ENCODE results near the gene VPS26B. TPM values are rescaled to one million over a fixed set of nuclear protein-coding genes. Genes with fewer than 3 reads are reported as not detected.

The VPS26B gene
- total and polyA plus RNA-seq, 2 experiments from 2014 or later, result 43.9 to 56.5 TPM

GRCh38 chr11:134287561-134287960 lies 63.1 kb downstream of the VPS26B start:
- no peaks in the 10 kb centered on the region for H3K27me3 ChIP-seq
- TF ChIP-seq, protein P1, sequence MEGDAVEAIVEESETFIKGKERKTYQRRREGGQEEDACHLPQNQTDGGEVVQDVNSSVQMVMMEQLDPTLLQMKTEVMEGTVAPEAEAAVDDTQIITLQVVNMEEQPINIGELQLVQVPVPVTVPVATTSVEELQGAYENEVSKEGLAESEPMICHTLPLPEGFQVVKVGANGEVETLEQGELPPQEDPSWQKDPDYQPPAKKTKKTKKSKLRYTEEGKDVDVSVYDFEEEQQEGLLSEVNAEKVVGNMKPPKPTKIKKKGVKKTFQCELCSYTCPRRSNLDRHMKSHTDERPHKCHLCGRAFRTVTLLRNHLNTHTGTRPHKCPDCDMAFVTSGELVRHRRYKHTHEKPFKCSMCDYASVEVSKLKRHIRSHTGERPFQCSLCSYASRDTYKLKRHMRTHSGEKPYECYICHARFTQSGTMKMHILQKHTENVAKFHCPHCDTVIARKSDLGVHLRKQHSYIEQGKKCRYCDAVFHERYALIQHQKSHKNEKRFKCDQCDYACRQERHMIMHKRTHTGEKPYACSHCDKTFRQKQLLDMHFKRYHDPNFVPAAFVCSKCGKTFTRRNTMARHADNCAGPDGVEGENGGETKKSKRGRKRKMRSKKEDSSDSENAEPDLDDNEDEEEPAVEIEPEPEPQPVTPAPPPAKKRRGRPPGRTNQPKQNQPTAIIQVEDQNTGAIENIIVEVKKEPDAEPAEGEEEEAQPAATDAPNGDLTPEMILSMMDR (IDR thresholded peaks at IDR 0.05; ENCODE audit: low read depth, low read length), result no peak
- no peak for DNase-seq (ENCODE audit: low read depth in 1 of 2, low spot score in 1 of 2)

GRCh38 chr11:134288486-134288885 lies 64.0 kb downstream of the VPS26B start:
- no peak overlapping the region for H3K4me3 ChIP-seq
- no peaks in the 10 kb centered on the region for H3K36me3 ChIP-seq
- H3K9me3 ChIP-seq (ENCODE audit: low read depth), result no peaks in the 10 kb centered on the region
- H3K27ac ChIP-seq, result no peak overlapping the region
- no peaks in the 10 kb centered on the region for H3K4me1 ChIP-seq (ENCODE audit: low read depth)
- TF ChIP-seq, protein P1 (IDR thresholded peaks at IDR 0.05; ENCODE audit: low read depth, low read length), result no peak
- no peak for DNase-seq (ENCODE audit: low read depth in 1 of 2, low spot score in 1 of 2)
- H3K27me3 ChIP-seq, result no peaks in the 10 kb centered on the region

More at GRCh38 chr11:134287561-134287960, 63.1 kb downstream of the VPS26B start:
- no peak overlapping the region for H3K27ac ChIP-seq
- no peak overlapping the region for H3K4me3 ChIP-seq
- H3K9me3 ChIP-seq (ENCODE audit: low read depth), result no peaks in the 10 kb centered on the region
- no peaks in the 10 kb centered on the region for H3K36me3 ChIP-seq
- no peaks in the 10 kb centered on the region for H3K4me1 ChIP-seq (ENCODE audit: low read depth)

GRCh38 chr11:134289167-134289566 lies 64.7 kb downstream of the VPS26B start:
- Histone ChIP-seq H3K4me1 (ENCODE audit: low read depth) (no peaks in the 10 kb centered on the region), H3K4me3 (no peak overlapping the region), H3K36me3 (no peaks in the 10 kb centered on the region), H3K9me3 (ENCODE audit: low read depth) (no peaks in the 10 kb centered on the region), H3K27me3 (no peaks in the 10 kb centered on the region), H3K27ac (no peak overlapping the region)
- DNase-seq (ENCODE audit: low read depth in 1 of 2, low spot score in 1 of 2), result no peak
- TF ChIP-seq, protein P1 (IDR thresholded peaks at IDR 0.05; ENCODE audit: low read depth, low read length), result no peak

GRCh38 chr11:134289789-134290188 lies 65.3 kb downstream of the VPS26B start:
- H3K4me1 ChIP-seq (ENCODE audit: low read depth), result no peaks in the 10 kb centered on the region
- H3K36me3 ChIP-seq, result no peaks in the 10 kb centered on the region
- H3K27me3 ChIP-seq, result no peaks in the 10 kb centered on the region
- no peaks in the 10 kb centered on the region for H3K9me3 ChIP-seq (ENCODE audit: low read depth)
- no peak overlapping the region for H3K4me3 ChIP-seq
- TF ChIP-seq, protein P1 (IDR thresholded peaks at IDR 0.05; ENCODE audit: low read depth, low read length), result no peak
- H3K27ac ChIP-seq, result no peak overlapping the region
- peak in 1 of 2 donors; percentile 13 for DNase-seq (ENCODE audit: low read depth in 1 of 2, low spot score in 1 of 2)

- H3K4me1 ChIP-seq (ENCODE audit: low read depth), result no peaks in the 10 kb centered on the region
- TF ChIP-seq, protein P1 (IDR thresholded peaks at IDR 0.05; ENCODE audit: low read depth, low read length), result no peak
- H3K9me3 ChIP-seq (ENCODE audit: low read depth), result no peaks in the 10 kb centered on the region
- DNase-seq (ENCODE audit: low read depth in 1 of 2, low spot score in 1 of 2), result no peak
- H3K27me3 ChIP-seq, result no peaks in the 10 kb centered on the region
- H3K4me3 ChIP-seq, result no peak overlapping the region
- no peaks in the 10 kb centered on the region for H3K36me3 ChIP-seq
- no peak overlapping the region for H3K27ac ChIP-seq
Observed at GRCh38 chr11:134290646-134291045, 66.2 kb downstream of the VPS26B start.

DNA sequence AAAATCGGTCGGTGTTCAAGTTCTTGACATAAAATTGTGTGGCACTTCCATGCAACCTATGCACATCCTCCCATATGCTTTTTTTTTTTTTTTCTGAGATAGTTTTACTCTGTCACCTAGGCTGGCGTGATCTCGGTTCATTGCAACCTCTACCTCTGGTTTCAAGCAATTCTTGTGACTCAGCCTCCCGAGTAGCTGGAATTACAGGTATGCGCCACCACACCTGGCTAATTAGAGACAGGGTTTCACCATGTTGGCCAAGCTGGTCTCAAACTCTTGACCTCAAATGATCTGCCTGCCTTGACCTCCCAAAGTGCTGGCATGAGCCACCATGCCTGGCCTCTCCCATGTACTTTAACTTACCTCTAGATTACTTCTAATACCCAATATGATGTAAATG lies 66.7 kb downstream of the VPS26B start:
- Histone ChIP-seq H3K36me3 (no peaks in the 10 kb centered on the region), H3K27me3 (no peaks in the 10 kb centered on the region)

More for the DNA sequence above, 66.7 kb downstream of the VPS26B start:
- no peaks in the 10 kb centered on the region for H3K9me3 ChIP-seq (ENCODE audit: low read depth)
- TF ChIP-seq, protein P1 (IDR thresholded peaks at IDR 0.05; ENCODE audit: low read depth, low read length), result no peak
- H3K4me1 ChIP-seq (ENCODE audit: low read depth), result no peaks in the 10 kb centered on the region
- no peak overlapping the region for H3K4me3 ChIP-seq
- no peak for DNase-seq (ENCODE audit: low read depth in 1 of 2, low spot score in 1 of 2)
- no peak overlapping the region for H3K27ac ChIP-seq

Data from cardiac muscle cell (in vitro differentiated cells and primary cell).